Stimulated activated CD4-positive, alpha-beta T cell treated with anti-CD3 and anti-CD28 coated beads, Interleukin-4, amount 100 ng/mL, for 1 hour (primary cell): Measurements from ENCODE around the gene GNG10.
"Not testable (repeated sequence)": the region's sequence is repeated elsewhere in the genome, so short reads cannot be mapped to it uniquely, and the experiment has no call there.

Experiments used
- DNase-seq: peaks from one replicate; pipeline ENCODE4 v3.0.0-alpha.2; 2020

Gene GNG10

GRCh38 chr9:111661150-111661801, at the start of gene GNG10:
Gene GNG10 (plus strand): TSS chr9:111661605. CDS start chr9:111661635, 30 bp downstream.
- peak; percentile 73 for DNase-seq

- no peak for DNase-seq
These were observed 47.9 kb upstream of the GNG10 start for GRCh38 chr9:111613436-111614040.

- DNase-seq = no peak
These were observed 45.5 kb upstream of the GNG10 start for GRCh38 chr9:111615928-111616327.

GRCh38 chr9:111617349-111617748, 44.1 kb upstream of the GNG10 start:
- DNase-seq = not testable (repeated sequence)

- DNase-seq = peak; percentile 31
These were observed 39.4 kb upstream of the GNG10 start for GRCh38 chr9:111621895-111622480.

GRCh38 chr9:111622626-111623025, 38.8 kb upstream of the GNG10 start:
- no peak for DNase-seq

GRCh38 chr9:111627260-111627963, 34.0 kb upstream of the GNG10 start:
- DNase-seq = no peak

- no peak for DNase-seq
These were observed 33.0 kb upstream of the GNG10 start for GRCh38 chr9:111628411-111628810.

GRCh38 chr9:111630182-111630963, 31.0 kb upstream of the GNG10 start:
- no peak for DNase-seq

GRCh38 chr9:111630964-111631213, 30.5 kb upstream of the GNG10 start:
- DNase-seq = no peak

GRCh38 chr9:111631214-111631971, 30.0 kb upstream of the GNG10 start, which contains the start of gene DNAJC25:
Gene DNAJC25 (plus strand): TSS chr9:111631334. CDS start chr9:111631408, 74 bp downstream.
- peak; percentile 94 for DNase-seq

- no peak for DNase-seq
These were observed 29.3 kb upstream of the GNG10 start for GRCh38 chr9:111632060-111632459.

- no peak for DNase-seq
These were observed 28.6 kb upstream of the GNG10 start for GRCh38 chr9:111632695-111633388.

GRCh38 chr9:111633389-111633736, 28.0 kb upstream of the GNG10 start:
- DNase-seq = no peak

GRCh38 chr9:111634860-111635259, 26.5 kb upstream of the GNG10 start:
- no peak for DNase-seq

GRCh38 chr9:111637421-111637950, 23.9 kb upstream of the GNG10 start:
- no peak for DNase-seq

GRCh38 chr9:111644195-111644772, 17.1 kb upstream of the GNG10 start:
- DNase-seq = no peak

GRCh38 chr9:111645806-111646205, 15.6 kb upstream of the GNG10 start:
- no peak for DNase-seq

- no peak for DNase-seq
These were observed 15.0 kb upstream of the GNG10 start for GRCh38 chr9:111646417-111646816.

GRCh38 chr9:111648066-111648465, 13.3 kb upstream of the GNG10 start:
- no peak for DNase-seq

GRCh38 chr9:111649016-111649415, 12.4 kb upstream of the GNG10 start:
- DNase-seq = no peak
